Stomach smooth muscle (tissue), 2 donors: ENCODE data around the gene TPD52L2.
"Not testable (repeated sequence)": the region's sequence is repeated elsewhere in the genome, so short reads cannot be mapped to it uniquely, and the experiment has no call there.

Experiments used
- H3K27ac ChIP-seq: one replicate; pipeline ENCODE4 v1.7.0; 2013; ENCODE audit warnings: mild to moderate bottlenecking, low read length, inconsistent platforms
- H3K27me3 ChIP-seq, 2 donors: one replicate each; pipeline ENCODE4 v1.7.0; 2013; ENCODE audit warnings: low read length in 2 of 2; ENCODE audit not compliant: insufficient read depth in 2 of 2, control insufficient read depth in 1 of 2
- H3K36me3 ChIP-seq, 2 donors: one replicate each; pipeline ENCODE4 v1.7.0; 2013; ENCODE audit warnings: low read length in 2 of 2; ENCODE audit not compliant: control insufficient read depth in 2 of 2, insufficient read depth in 2 of 2
- H3K4me1 ChIP-seq: one replicate; pipeline ENCODE4 v1.7.0; 2013; ENCODE audit warnings: low read length; ENCODE audit not compliant: control insufficient read depth, insufficient read depth
- H3K4me3 ChIP-seq, 2 donors: one replicate each; pipeline ENCODE4 v1.7.0; 2013; ENCODE audit warnings: low read length in 2 of 2
- H3K9ac ChIP-seq, 2 donors: one replicate each; pipeline ENCODE4 v1.7.0; 2013; ENCODE audit warnings: low read length in 2 of 2, mild to moderate bottlenecking in 1 of 2
- H3K9me3 ChIP-seq, 2 donors: one replicate each; pipeline ENCODE4 v1.7.0; 2013; ENCODE audit warnings: low read length in 2 of 2; ENCODE audit not compliant: control insufficient read depth in 2 of 2
- donor health status: healthy.
- donor health status: Pancreatic carcinoma.

Gene TPD52L2

GRCh38 chr20:63924241-63924640 is 59.2 kb downstream of the TPD52L2 start:
- Histone ChIP-seq H3K27ac (no peak overlapping the region), H3K9ac (no peak overlapping the region), H3K4me1 (no peaks in the 10 kb centered on the region), H3K9me3 (no peaks in the 10 kb centered on the region), H3K27me3 (no peaks in the 10 kb centered on the region), H3K36me3 (peaks cover 16 to 18% of the 10 kb centered on the region in 2 donors), H3K4me3 (no peak overlapping the region)

GRCh38 chr20:63926298-63926697 is 61.2 kb downstream of the TPD52L2 start:
- no peak overlapping the region for H3K27ac ChIP-seq

GRCh38 chr20:63929071-63929470 is 64.0 kb downstream of the TPD52L2 start:
- Histone ChIP-seq H3K36me3 (peaks cover 37 to 49% of the 10 kb centered on the region in 2 donors), H3K9me3 (no peaks in the 10 kb centered on the region), H3K27ac (no peak overlapping the region), H3K4me3 (no peak overlapping the region), H3K27me3 (no peaks in the 10 kb centered on the region), H3K4me1 (no peaks in the 10 kb centered on the region), H3K9ac (no peak overlapping the region)

More at GRCh38 chr20:63926298-63926697, 61.2 kb downstream of the TPD52L2 start:
- Histone ChIP-seq H3K36me3 (peaks cover 23 to 30% of the 10 kb centered on the region in 2 donors), H3K9ac (no peak overlapping the region), H3K27me3 (no peaks in the 10 kb centered on the region), H3K9me3 (no peaks in the 10 kb centered on the region), H3K4me3 (no peak overlapping the region), H3K4me1 (no peaks in the 10 kb centered on the region)

GRCh38 chr20:63929473-63929883 is 64.4 kb downstream of the TPD52L2 start:
- not testable (repeated sequence) for H3K9me3 ChIP-seq, H3K4me1 ChIP-seq, H3K4me3 ChIP-seq, H3K27ac ChIP-seq, H3K27me3 ChIP-seq, H3K9ac ChIP-seq
- H3K36me3 ChIP-seq = peaks cover 37 to 49% of the 10 kb centered on the region in 2 donors

- Histone ChIP-seq H3K4me3 (no peak overlapping the region), H3K27ac (no peak overlapping the region), H3K9me3 (no peaks in the 10 kb centered on the region), H3K27me3 (no peaks in the 10 kb centered on the region), H3K4me1 (peaks cover 7% of the 10 kb centered on the region), H3K9ac (no peak overlapping the region), H3K36me3 (peaks cover 44 to 55% of the 10 kb centered on the region in 2 donors)
These were observed 66.0 kb downstream of the TPD52L2 start for GRCh38 chr20:63930971-63931553.

- Histone ChIP-seq H3K4me1 (peaks cover 7% of the 10 kb centered on the region), H3K4me3 (no peak overlapping the region), H3K9me3 (no peaks in the 10 kb centered on the region), H3K27ac (no peak overlapping the region), H3K9ac (no peak overlapping the region), H3K27me3 (no peaks in the 10 kb centered on the region), H3K36me3 (peaks cover 43 to 52% of the 10 kb centered on the region in 2 donors)
These were observed 66.7 kb downstream of the TPD52L2 start for GRCh38 chr20:63931735-63932134.

- Histone ChIP-seq H3K27ac (no peak overlapping the region), H3K4me3 (no peak overlapping the region), H3K4me1 (peaks cover 11% of the 10 kb centered on the region), H3K9me3 (no peaks in the 10 kb centered on the region), H3K27me3 (no peaks in the 10 kb centered on the region), H3K9ac (no peak overlapping the region), H3K36me3 (peaks cover 39 to 49% of the 10 kb centered on the region in 2 donors)
These were observed 67.6 kb downstream of the TPD52L2 start for GRCh38 chr20:63932606-63933160.

GRCh38 chr20:63933646-63934045 is 68.6 kb downstream of the TPD52L2 start:
- Histone ChIP-seq H3K36me3 (peaks cover 34 to 41% of the 10 kb centered on the region in 2 donors), H3K9ac (no peak overlapping the region), H3K27me3 (no peaks in the 10 kb centered on the region), H3K27ac (no peak overlapping the region), H3K9me3 (no peaks in the 10 kb centered on the region), H3K4me3 (no peak overlapping the region), H3K4me1 (peaks cover 12% of the 10 kb centered on the region)

GRCh38 chr20:63934271-63935068 is 69.4 kb downstream of the TPD52L2 start:
- Histone ChIP-seq H3K9me3 (no peaks in the 10 kb centered on the region), H3K4me3 (no peak overlapping the region), H3K4me1 (peaks cover 12% of the 10 kb centered on the region), H3K36me3 (peaks cover 28 to 37% of the 10 kb centered on the region in 2 donors), H3K27me3 (no peaks in the 10 kb centered on the region), H3K27ac (no peak overlapping the region), H3K9ac (no peak overlapping the region)

- H3K36me3 ChIP-seq = peaks cover 29 to 37% of the 10 kb centered on the region in 2 donors
- no peaks in the 10 kb centered on the region for H3K27me3 ChIP-seq
- H3K4me1 ChIP-seq = peaks cover 12% of the 10 kb centered on the region
- H3K9ac ChIP-seq = no peak overlapping the region
- H3K27ac ChIP-seq = no peak overlapping the region
- H3K4me3 ChIP-seq = no peak overlapping the region
- no peaks in the 10 kb centered on the region for H3K9me3 ChIP-seq
These were observed 70.4 kb downstream of the TPD52L2 start for GRCh38 chr20:63935447-63935846.

- no peaks in the 10 kb centered on the region for H3K27me3 ChIP-seq
- H3K9me3 ChIP-seq = no peaks in the 10 kb centered on the region
- H3K9ac ChIP-seq = no peak overlapping the region
- peaks cover 14 to 21% of the 10 kb centered on the region in 2 donors for H3K36me3 ChIP-seq
- peaks cover 12% of the 10 kb centered on the region for H3K4me1 ChIP-seq
- H3K4me3 ChIP-seq = no peak overlapping the region
- no peak overlapping the region for H3K27ac ChIP-seq
These were observed 72.5 kb downstream of the TPD52L2 start for GRCh38 chr20:63937596-63937995.
